ENCODE results near the gene DLEU7. TPM values are rescaled to one million over a fixed set of nuclear protein-coding genes. Genes with fewer than 3 reads are reported as not detected.

Gene DLEU7
- total RNA-seq, 1 donor from 2014 or later = 0.57 TPM

DNA sequence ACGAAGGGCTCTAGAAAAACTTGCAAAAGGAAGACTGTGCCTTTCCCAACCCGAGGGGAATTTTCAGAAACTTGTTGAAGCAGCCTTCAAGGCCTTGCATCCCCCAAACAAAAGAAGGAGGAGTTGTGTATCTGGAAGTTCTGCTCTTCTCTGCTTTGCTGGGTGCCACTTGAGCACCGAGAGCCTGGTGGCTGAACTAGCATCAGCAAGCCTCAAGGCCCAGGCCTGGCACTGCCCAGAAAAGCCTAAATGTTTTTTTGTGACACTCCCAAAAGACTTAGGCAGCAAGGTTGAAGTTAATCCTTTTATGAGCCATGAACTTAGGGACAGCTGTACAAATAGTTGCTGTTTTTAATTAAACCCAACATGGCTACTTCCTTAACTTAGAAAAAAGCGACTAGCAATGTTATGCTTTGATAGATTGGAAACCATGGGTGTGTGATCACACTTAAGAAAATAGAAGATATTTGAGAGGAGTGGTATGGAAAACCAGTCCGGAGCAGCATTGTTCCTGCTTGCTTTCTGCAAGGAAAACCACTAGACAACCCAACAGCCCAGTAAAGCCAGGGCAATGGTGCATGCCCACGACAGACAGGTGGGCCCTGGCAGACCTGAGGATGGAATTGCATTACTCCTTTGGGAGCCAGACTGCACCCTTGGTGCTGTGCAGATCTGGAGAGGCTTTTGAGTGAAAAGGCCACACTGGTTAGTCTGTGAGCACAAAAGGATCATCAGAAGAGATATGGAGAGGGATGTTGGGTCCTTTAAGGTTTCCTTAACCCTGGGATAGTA lies 788 bp upstream of the DLEU7 start:
- Mint-ChIP-seq H3K27ac (ENCODE audit: unreplicated experiment) (peak overlapping the region; percentile 31), H3K4me1 (ENCODE audit: low read depth, unreplicated experiment) (peaks cover 17% of the 10 kb centered on the region), H3K36me3 (ENCODE audit: low read depth, unreplicated experiment) (no peaks in the 10 kb centered on the region), H3K9me3 (ENCODE audit: unreplicated experiment) (no peaks in the 10 kb centered on the region), H3K4me3 (ENCODE audit: unreplicated experiment) (peak overlapping the region; percentile 74), H3K27me3 (ENCODE audit: low read depth, unreplicated experiment) (peaks cover 24% of the 10 kb centered on the region)
- H3K4me2 ChIP-seq (ENCODE audit: low read length) = peak overlapping the region; percentile 88
- H3K4me1 ChIP-seq (ENCODE audit: insufficient read depth, low read length) = peaks cover 9% of the 10 kb centered on the region
- H4K20me1 ChIP-seq (ENCODE audit: insufficient read depth, low read length) = no peaks in the 10 kb centered on the region
- no peak overlapping the region for H3K9ac ChIP-seq (ENCODE audit: low read length)
- FAIRE-seq (no peak), DNase-seq (ENCODE audit: low read depth) (no peak)
- peaks cover 5% of the 10 kb centered on the region for H3K27me3 ChIP-seq (ENCODE audit: insufficient read depth, low read length)
- H3K9me3 ChIP-seq (ENCODE audit: insufficient read depth, low read depth, low read length) = no peaks in the 10 kb centered on the region
- H3K27ac ChIP-seq (ENCODE audit: low read depth, low read length) = no peak overlapping the region
- H2AFZ ChIP-seq (ENCODE audit: low read depth, low read length) = no peak overlapping the region
- H3K36me3 ChIP-seq (ENCODE audit: insufficient read depth, low read length) = no peaks in the 10 kb centered on the region
- H3K4me3 ChIP-seq (ENCODE audit: insufficient read depth, low read depth, low read length) = no peak overlapping the region
- H3K79me2 ChIP-seq (ENCODE audit: insufficient read depth, low read length) = no peaks in the 10 kb centered on the region
- TF ChIP-seq, protein P1, sequence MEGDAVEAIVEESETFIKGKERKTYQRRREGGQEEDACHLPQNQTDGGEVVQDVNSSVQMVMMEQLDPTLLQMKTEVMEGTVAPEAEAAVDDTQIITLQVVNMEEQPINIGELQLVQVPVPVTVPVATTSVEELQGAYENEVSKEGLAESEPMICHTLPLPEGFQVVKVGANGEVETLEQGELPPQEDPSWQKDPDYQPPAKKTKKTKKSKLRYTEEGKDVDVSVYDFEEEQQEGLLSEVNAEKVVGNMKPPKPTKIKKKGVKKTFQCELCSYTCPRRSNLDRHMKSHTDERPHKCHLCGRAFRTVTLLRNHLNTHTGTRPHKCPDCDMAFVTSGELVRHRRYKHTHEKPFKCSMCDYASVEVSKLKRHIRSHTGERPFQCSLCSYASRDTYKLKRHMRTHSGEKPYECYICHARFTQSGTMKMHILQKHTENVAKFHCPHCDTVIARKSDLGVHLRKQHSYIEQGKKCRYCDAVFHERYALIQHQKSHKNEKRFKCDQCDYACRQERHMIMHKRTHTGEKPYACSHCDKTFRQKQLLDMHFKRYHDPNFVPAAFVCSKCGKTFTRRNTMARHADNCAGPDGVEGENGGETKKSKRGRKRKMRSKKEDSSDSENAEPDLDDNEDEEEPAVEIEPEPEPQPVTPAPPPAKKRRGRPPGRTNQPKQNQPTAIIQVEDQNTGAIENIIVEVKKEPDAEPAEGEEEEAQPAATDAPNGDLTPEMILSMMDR (IDR thresholded peaks at IDR 0.05; ENCODE audit: insufficient read depth, low read depth, low read length) = no peak
- TF ChIP-seq EZH2 (IDR thresholded peaks at IDR 0.05; ENCODE audit: insufficient read depth, low read length) = no peak

GRCh38 chr13:50842990-50843256 lies 569 bp downstream of the DLEU7 start:
- no peak overlapping the region for H3K27ac Mint-ChIP-seq (ENCODE audit: unreplicated experiment)
- no peaks in the 10 kb centered on the region for H3K36me3 Mint-ChIP-seq (ENCODE audit: low read depth, unreplicated experiment)
- Histone ChIP-seq H3K27ac (ENCODE audit: low read depth, low read length) (no peak overlapping the region), H4K20me1 (ENCODE audit: insufficient read depth, low read length) (no peaks in the 10 kb centered on the region), H3K79me2 (ENCODE audit: insufficient read depth, low read length) (no peaks in the 10 kb centered on the region), H3K27me3 (ENCODE audit: insufficient read depth, low read length) (peaks cover 5% of the 10 kb centered on the region), H3K4me2 (ENCODE audit: low read length) (peak overlapping the region; percentile 88), H2AFZ (ENCODE audit: low read depth, low read length) (peak overlapping the region; percentile 83), H3K4me3 (ENCODE audit: insufficient read depth, low read depth, low read length) (peak overlapping the region; percentile 40), H3K4me1 (ENCODE audit: insufficient read depth, low read length) (peaks cover 9% of the 10 kb centered on the region), H3K9ac (ENCODE audit: low read length) (no peak overlapping the region), H3K9me3 (ENCODE audit: insufficient read depth, low read depth, low read length) (no peaks in the 10 kb centered on the region), H3K36me3 (ENCODE audit: insufficient read depth, low read length) (no peaks in the 10 kb centered on the region)
- TF ChIP-seq, protein P1 (IDR thresholded peaks at IDR 0.05; ENCODE audit: insufficient read depth, low read depth, low read length) = no peak
- no peak for TF ChIP-seq EZH2 (IDR thresholded peaks at IDR 0.05; ENCODE audit: insufficient read depth, low read length)
- DNase-seq (ENCODE audit: low read depth) (no peak), FAIRE-seq (no peak)
- H3K27me3 Mint-ChIP-seq (ENCODE audit: low read depth, unreplicated experiment) = peaks cover 29% of the 10 kb centered on the region
- H3K9me3 Mint-ChIP-seq (ENCODE audit: unreplicated experiment) = no peaks in the 10 kb centered on the region
- H3K4me1 Mint-ChIP-seq (ENCODE audit: low read depth, unreplicated experiment) = peaks cover 18% of the 10 kb centered on the region
- no peak overlapping the region for H3K4me3 Mint-ChIP-seq (ENCODE audit: unreplicated experiment)

All from astrocyte (in vitro differentiated cells and primary cell).